Upper lobe of left lung (tissue), 4 donors: Measurements from ENCODE around the gene BLACAT1.

Source experiments
- EP300 ChIP-seq, 4 donors: sonication (generic); formaldehyde crosslinking; IDR thresholded peaks; one replicate each; pipeline ENCODE4 v1.5.1; 2017; ENCODE audit warnings: antibody characterized with exemption in 4 of 4, control low read depth in 2 of 4
- POLR2A ChIP-seq, 4 donors: fragments of 450-650 bp; IDR thresholded peaks; one replicate each; pipeline ENCODE4 v1.5.1; 2016 to 2017; ENCODE audit warnings: antibody characterized with exemption in 4 of 4, mild to moderate bottlenecking in 2 of 4
- TF ChIP-seq, protein P1 (sequence below), 6 experiments: fragments of 450-650 bp in 4 of 6; fragments of 200-600 bp in 2 of 6; sonication (generic) in 2 of 6; IDR thresholded peaks; one replicate each; pipeline ENCODE4 v1.5.1; 2016 to 2019; ENCODE audit warnings: antibody characterized with exemption in 6 of 6

DNA sequence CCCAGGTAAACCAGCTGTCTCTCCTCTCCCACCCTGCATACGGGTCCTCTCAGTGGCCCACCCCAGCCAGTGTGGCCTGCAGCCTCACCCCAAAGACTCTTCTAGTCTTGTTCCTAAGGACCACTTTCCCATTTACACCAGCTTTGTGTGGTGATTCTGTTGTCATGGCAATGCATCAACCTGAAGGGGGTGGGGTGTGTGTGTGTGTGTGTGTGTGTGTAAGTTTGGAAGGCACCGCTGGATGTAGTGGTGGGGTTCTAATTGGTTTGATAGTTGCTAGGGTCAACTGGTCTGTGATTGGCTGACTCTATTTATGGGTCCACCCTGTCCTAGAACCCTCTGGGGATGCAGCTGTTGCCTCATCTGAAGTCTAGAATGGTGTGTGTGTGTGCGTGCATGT, 43.9 kb upstream of the BLACAT1 start:
- TF ChIP-seq, protein P1, sequence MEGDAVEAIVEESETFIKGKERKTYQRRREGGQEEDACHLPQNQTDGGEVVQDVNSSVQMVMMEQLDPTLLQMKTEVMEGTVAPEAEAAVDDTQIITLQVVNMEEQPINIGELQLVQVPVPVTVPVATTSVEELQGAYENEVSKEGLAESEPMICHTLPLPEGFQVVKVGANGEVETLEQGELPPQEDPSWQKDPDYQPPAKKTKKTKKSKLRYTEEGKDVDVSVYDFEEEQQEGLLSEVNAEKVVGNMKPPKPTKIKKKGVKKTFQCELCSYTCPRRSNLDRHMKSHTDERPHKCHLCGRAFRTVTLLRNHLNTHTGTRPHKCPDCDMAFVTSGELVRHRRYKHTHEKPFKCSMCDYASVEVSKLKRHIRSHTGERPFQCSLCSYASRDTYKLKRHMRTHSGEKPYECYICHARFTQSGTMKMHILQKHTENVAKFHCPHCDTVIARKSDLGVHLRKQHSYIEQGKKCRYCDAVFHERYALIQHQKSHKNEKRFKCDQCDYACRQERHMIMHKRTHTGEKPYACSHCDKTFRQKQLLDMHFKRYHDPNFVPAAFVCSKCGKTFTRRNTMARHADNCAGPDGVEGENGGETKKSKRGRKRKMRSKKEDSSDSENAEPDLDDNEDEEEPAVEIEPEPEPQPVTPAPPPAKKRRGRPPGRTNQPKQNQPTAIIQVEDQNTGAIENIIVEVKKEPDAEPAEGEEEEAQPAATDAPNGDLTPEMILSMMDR (IDR thresholded peaks at IDR 0.05), result no peak
- no peak for TF ChIP-seq POLR2A (IDR thresholded peaks at IDR 0.05)
- TF ChIP-seq EP300 (IDR thresholded peaks at IDR 0.05), result no peak
